ENCODE results near the gene CCDC170.

Gene CCDC170

GRCh38 chr6:151630387-151630786 is 136.6 kb downstream of the CCDC170 start:
- Histone ChIP-seq H3K4me3 (ENCODE audit: low read depth in 1 of 2, low read length in 2 of 2) (no peak overlapping the region), H3K36me3 (ENCODE audit: insufficient read depth, low read length) (no peaks in the 10 kb centered on the region), H3K27ac (ENCODE audit: low read length) (no peak overlapping the region), H3K9me3 (ENCODE audit: insufficient read depth, low read length, severe bottlenecking) (no peaks in the 10 kb centered on the region), H4K20me1 (ENCODE audit: insufficient read depth, low read length) (no peaks in the 10 kb centered on the region), H3K79me2 (ENCODE audit: insufficient read depth, low read length) (no peaks in the 10 kb centered on the region), H3K9ac (ENCODE audit: low read depth, low read length) (no peak overlapping the region), H2AFZ (ENCODE audit: low read depth, low read length) (no peak overlapping the region), H3K4me2 (ENCODE audit: insufficient read depth, low read length) (no peak overlapping the region), H3K27me3 (ENCODE audit: insufficient read depth, low read length, poor library complexity) (no peaks in the 10 kb centered on the region), H3K4me1 (ENCODE audit: insufficient read depth, low read length) (no peaks in the 10 kb centered on the region)
- ATAC-seq (ENCODE audit: insufficient read depth, low read depth) (no peak), DNase-seq (no peak)
- TF ChIP-seq CTCF (IDR thresholded peaks at IDR 0.05; ENCODE audit: borderline replicate concordance, extremely low read depth, low read length, poor library complexity, severe bottlenecking) (no peak), EZH2 (IDR thresholded peaks at IDR 0.05; ENCODE audit: borderline replicate concordance, low read depth, low read length, severe bottlenecking) (no peak)

GRCh38 chr6:151630991-151631655 is 137.3 kb downstream of the CCDC170 start:
- TF ChIP-seq CTCF (IDR thresholded peaks at IDR 0.05; ENCODE audit: borderline replicate concordance, extremely low read depth, low read length, poor library complexity, severe bottlenecking) (no peak), EZH2 (IDR thresholded peaks at IDR 0.05; ENCODE audit: borderline replicate concordance, low read depth, low read length, severe bottlenecking) (no peak)
- H3K27ac ChIP-seq (ENCODE audit: low read length), result no peak overlapping the region
- H3K27me3 ChIP-seq (ENCODE audit: insufficient read depth, low read length, poor library complexity), result no peaks in the 10 kb centered on the region
- no peak overlapping the region for H2AFZ ChIP-seq (ENCODE audit: low read depth, low read length)
- H4K20me1 ChIP-seq (ENCODE audit: insufficient read depth, low read length), result no peaks in the 10 kb centered on the region
- no peak overlapping the region for H3K4me2 ChIP-seq (ENCODE audit: insufficient read depth, low read length)
- H3K4me3 ChIP-seq (ENCODE audit: low read depth in 1 of 2, low read length in 2 of 2), result no peak overlapping the region
- no peaks in the 10 kb centered on the region for H3K36me3 ChIP-seq (ENCODE audit: insufficient read depth, low read length)
- H3K9ac ChIP-seq (ENCODE audit: low read depth, low read length), result no peak overlapping the region
- DNase-seq (no peak), ATAC-seq (ENCODE audit: insufficient read depth, low read depth) (no peak)
- H3K9me3 ChIP-seq (ENCODE audit: insufficient read depth, low read length, severe bottlenecking), result no peaks in the 10 kb centered on the region
- no peaks in the 10 kb centered on the region for H3K4me1 ChIP-seq (ENCODE audit: insufficient read depth, low read length)
- no peaks in the 10 kb centered on the region for H3K79me2 ChIP-seq (ENCODE audit: insufficient read depth, low read length)

- H3K4me2 ChIP-seq (ENCODE audit: insufficient read depth, low read length), result no peak overlapping the region
- no peaks in the 10 kb centered on the region for H4K20me1 ChIP-seq (ENCODE audit: insufficient read depth, low read length)
- TF ChIP-seq CTCF (IDR thresholded peaks at IDR 0.05; ENCODE audit: borderline replicate concordance, extremely low read depth, low read length, poor library complexity, severe bottlenecking), result no peak
- no peak for TF ChIP-seq EZH2 (IDR thresholded peaks at IDR 0.05; ENCODE audit: borderline replicate concordance, low read depth, low read length, severe bottlenecking)
- no peaks in the 10 kb centered on the region for H3K79me2 ChIP-seq (ENCODE audit: insufficient read depth, low read length)
- H3K4me3 ChIP-seq (ENCODE audit: low read depth in 1 of 2, low read length in 2 of 2), result no peak overlapping the region
- no peak overlapping the region for H3K9ac ChIP-seq (ENCODE audit: low read depth, low read length)
- no peak overlapping the region for H2AFZ ChIP-seq (ENCODE audit: low read depth, low read length)
- no peaks in the 10 kb centered on the region for H3K27me3 ChIP-seq (ENCODE audit: insufficient read depth, low read length, poor library complexity)
- DNase-seq (no peak), ATAC-seq (ENCODE audit: insufficient read depth, low read depth) (no peak)
- no peaks in the 10 kb centered on the region for H3K9me3 ChIP-seq (ENCODE audit: insufficient read depth, low read length, severe bottlenecking)
- no peaks in the 10 kb centered on the region for H3K36me3 ChIP-seq (ENCODE audit: insufficient read depth, low read length)
- H3K4me1 ChIP-seq (ENCODE audit: insufficient read depth, low read length), result no peaks in the 10 kb centered on the region
- H3K27ac ChIP-seq (ENCODE audit: low read length), result no peak overlapping the region
Observed at GRCh38 chr6:151632415-151632987, 138.7 kb downstream of the CCDC170 start.
